GM15510 (cell line): ENCODE data around the gene CFAP221.

ENCODE experiments used
- POLR2A ChIP-seq: IDR thresholded peaks from 3 replicates; pipeline ENCODE4 v1.6.1; 2011; ENCODE audit warnings: borderline replicate concordance; ENCODE audit not compliant: insufficient read length; ENCODE audit errors: extremely low read depth

Gene CFAP221

DNA sequence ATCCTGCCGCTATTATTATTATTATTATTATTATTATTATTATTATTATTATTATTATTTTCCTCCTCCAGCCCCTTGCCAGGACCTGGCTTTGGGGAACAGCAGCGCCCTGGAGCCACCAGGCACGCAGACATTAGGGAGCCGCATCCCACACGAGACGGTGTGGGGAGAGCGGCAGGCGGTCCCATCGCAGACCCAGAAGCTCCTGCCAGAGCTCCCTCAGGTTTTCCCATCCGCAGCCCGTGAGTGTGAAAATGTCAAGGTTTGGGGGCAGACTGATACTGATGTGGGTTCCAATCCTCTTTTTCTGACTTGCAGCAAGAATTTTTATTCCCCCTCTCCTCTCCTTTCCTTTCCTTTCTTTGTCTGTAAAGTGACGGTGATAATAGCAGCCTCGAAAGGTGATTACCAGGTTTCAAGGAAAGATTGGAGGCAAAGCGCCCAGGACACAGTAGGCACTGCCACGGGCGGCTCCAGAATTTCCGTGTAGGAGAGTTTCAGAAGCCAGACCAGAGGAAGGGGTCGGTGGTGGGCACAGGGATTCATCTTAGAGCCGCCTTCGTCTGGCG lies 20.8 kb upstream of the CFAP221 start:
- no peak for TF ChIP-seq POLR2A

DNA sequence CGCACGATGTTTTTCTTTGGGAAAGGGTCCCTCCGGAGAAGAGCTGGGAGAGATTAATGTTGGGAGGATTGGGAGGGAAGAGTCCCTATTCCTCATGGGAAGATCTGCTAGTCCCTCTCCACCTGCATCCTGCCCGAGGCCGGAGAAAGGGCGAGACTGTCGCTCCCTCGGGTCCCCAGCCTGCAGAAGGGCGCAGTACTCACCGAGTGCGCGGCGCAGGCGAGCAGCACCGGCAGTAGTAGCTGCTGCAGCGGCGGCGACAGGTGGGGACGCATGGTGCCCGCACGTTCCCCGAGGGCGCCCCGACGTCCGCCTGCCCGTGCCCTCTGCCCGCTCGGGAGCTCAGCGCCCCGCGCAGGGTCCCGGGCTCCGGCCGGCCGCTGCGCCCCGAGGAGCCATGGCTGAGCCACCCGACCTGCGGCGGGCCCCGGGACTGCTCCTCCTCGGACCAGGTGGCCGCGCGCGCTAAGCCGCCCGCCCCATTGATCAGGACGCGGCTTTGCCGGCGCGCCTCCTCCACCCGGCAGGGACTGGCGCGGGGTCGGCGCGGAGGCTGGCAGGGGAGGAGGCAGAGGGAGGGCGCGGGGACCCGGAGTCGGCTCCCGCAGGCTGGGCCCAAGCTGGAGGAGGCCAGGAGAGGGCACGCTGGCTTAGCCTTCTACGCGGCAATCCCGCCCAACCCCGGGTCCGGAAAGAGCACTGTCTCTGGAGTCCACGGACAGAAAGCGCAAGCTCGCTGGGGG lies 20.1 kb upstream of the CFAP221 start, which contains the start of gene SCTR:
TSS of gene SCTR (minus strand) at position 532 of the 743 bp plus-strand sequence. CDS start at position 275, 257 bp downstream.
- TF ChIP-seq POLR2A = no peak

DNA sequence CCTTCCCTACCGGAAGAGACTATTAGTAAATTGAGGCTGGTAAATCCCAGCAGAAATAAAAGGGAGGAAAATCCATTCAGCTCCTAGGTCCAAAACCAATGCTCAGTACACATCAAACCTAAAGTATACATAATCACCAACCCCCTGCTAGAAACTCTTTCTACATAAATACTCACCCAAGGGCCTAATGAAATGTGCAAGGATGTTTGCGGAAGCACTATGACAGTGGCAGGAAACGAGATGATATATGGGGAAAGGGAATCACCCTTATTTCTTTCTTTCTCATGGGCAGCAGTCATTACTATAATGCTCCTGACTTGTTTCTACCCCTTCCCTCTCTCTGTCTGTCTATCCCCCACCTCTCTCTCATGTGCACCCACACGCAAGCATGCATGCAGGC lies 18.6 kb upstream of the CFAP221 start:
- no peak for TF ChIP-seq POLR2A

DNA sequence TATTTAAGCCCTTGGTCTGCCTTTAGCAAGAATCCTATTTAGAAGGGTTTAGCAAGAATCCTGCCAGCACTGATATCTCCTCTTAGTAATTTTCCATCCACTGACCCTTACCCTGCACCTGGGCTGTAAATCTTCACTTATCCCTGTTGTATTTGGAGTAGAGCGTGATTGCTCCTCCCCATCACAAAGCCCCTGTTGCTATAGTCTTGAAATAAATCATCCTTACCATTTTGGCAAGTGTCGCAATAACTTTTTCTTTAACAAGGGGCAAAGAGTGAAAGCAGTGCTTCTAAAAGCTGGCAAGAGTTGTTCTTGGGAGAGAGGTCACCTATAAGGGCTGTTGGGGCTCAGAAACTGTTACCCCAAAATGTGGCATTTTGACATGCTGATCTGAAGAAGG lies 16.2 kb upstream of the CFAP221 start:
- TF ChIP-seq POLR2A = no peak

DNA sequence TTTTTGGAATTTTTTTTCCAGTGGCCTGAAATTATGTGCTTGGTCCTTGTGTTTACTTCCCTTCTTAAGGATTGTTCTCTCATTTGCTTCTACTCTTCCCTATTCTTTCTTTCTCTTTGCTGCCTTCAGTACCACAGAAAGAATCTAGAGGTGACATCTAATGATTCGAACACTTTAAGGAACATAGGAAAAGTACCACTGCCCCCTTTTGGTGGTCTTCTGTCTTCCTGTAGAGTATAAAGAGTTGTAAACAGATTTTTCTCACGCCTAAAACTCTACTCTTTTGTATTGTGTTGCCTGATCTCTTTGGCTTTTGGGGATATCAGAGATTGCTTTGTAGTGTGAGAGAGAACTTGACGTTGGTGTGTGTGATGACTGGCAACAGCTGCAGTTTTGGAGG lies 13.0 kb upstream of the CFAP221 start:
- no peak for TF ChIP-seq POLR2A

DNA sequence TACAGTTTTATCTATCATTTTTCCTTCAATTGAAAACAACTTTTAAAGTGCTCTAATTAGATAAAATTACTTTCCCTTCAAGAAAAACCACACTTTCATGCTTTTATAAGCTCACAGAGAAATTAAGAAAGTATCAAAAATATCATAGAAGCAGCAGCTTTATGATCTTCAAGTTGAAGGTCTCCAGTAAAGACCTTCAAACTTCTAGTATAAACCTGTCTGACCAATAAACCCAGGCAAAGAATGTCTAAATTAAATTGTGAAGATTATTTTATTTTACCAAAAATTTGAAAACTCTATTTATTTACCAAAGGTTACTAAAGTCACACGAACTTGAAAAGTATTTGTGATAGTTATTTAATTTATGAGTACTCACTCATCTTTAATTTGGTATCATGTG lies 10.7 kb upstream of the CFAP221 start:
- no peak for TF ChIP-seq POLR2A

DNA sequence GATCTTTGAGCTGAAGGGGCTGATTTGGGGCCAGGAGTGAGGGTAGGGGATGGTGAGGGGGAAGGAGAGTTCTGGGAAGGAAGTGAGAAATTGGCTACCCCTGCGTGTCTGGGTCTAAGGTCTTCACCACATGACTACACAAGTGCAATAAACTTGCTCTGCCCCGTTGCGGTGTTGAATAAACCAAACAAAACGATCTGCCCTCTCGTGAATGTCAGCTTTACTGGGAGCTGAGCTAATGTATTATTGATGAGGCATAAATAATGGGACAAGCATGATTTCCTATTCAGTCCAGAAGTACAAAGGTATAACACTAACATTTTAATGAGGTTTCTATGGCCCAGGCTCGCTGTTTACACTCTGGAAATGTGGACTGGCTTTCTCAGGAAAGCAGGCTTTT lies 8.0 kb upstream of the CFAP221 start:
- TF ChIP-seq POLR2A = no peak

DNA sequence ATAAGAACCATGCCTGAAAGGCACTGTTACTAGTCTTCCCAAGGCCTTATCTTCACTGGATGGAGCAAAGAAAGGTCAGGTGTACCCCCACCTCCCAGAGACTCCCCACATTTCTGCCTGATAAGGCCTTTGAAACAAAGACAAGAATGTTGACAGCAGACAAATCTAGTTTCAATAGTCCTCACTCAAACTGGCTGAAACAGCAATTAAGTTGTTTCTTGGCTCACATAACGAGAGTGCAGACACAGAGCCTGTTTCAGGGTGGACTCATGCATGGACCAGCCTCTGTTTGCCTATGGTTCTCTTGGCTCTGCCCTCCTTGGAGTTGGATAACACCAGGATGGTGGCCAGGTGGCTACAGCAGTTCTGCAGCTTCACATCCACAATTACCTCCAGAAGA lies 7.5 kb upstream of the CFAP221 start:
- TF ChIP-seq POLR2A = no peak

DNA sequence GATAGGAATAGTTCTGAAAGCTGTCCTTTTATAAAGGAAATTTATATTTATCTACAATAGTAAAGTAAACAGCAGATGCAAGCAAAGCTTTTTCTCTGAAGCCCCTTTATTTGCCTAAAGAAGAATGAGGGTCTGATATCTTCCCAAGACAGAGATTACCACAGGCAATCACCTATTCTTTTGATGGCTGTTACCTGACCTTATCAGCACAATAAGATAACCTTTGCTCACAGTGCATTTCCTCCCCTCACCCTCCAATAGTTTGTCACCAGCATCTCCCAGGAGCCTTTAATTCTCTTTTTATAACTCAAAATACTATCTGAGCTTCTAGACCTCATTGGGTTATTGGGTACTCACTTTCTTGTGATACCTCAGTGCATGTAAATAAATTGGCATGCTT lies 6.5 kb upstream of the CFAP221 start:
- TF ChIP-seq POLR2A = no peak

DNA sequence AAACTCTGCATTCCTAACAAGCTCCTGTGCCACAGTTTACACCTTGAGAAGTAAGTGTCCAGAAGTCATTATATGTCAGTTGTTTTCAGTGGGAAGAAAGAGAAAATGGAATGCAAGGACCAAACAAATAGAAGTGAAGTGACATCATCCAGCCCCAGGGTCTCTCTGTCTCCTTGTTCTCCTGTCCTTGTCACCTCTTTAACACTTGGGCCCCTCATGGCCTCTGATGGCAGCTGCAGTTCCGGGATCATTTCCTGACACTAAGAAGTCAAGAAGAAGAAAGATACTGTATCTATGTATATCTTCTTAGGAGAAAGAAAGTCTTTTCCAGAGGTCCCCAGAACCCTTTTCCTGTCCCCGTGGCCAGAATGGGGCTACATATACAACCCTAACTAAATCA lies 2.8 kb upstream of the CFAP221 start:
- no peak for TF ChIP-seq POLR2A

DNA sequence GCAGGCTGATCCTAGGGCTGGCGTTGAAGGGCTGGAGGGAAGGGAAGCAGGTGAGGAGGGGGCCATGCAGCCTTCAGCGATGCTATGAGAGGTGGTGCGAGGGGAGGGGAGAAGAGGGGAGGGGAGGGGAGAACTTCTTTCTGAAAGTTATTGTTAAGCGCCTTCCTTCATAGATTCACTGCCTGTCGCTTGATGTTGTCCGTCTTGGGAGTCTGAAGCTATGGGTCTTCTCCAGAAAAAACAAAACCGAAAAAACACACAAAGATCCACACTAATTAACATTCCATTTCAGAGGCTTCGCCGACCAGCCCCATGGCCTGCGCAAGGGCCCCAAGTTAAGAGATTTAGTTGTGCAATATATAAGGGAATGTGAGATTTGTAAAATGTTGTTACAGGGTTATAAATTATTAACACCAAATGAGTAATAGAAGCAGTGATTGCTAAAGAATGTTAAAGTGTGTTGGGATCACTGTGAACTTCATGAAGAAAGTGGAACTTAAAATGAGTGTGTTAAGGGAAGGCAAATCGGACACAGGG lies 758 bp downstream of the CFAP221 start:
- no peak for TF ChIP-seq POLR2A

DNA sequence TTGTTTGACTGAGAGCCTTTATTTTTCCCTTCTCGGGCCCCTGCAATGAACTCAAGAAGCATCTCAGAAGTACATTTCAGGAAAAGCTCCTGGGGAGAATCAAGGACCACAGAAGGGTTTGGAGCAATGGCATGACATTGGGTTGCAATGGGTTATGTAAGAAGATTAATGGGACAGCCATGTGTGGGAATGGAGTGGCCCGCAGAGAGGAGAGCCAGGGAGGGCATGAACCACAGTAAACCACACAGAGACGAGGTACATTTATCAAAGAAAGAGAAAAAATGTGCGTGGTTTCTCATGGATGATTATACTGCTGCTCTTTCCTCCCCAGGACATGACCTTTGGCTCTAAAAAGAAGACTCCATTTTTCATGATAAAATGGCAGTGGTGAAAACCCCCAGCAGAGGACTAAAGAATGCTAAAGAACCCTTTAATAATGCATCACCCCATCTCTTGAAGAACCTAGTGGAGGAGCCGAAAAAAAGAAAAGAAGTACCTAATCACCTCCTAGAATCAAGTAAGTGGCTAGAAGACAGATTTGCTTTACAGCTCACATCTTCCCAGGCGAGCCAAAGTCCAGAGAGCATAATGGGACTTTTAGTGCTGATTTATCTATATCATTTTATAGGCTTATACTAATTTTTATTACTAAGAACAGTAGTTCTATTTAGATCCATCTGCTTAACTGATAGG lies 1.7 kb downstream of the CFAP221 start:
- TF ChIP-seq POLR2A = no peak

DNA sequence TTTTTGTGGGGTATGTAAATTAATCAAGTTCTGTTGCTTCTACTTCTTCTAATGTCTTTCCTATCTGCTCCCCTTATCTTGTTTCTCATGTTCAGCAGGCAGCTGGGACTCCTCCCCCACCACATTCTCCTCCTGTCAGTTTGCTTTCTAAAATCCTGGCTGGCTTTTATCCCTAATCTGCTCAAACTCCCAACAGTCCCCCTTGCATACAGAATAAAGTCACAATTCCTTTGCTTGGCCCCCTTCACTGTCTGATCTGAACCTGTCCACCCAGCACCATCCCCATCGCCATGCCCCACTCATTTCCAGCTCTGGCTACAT lies 2.2 kb downstream of the CFAP221 start:
- no peak for TF ChIP-seq POLR2A

DNA sequence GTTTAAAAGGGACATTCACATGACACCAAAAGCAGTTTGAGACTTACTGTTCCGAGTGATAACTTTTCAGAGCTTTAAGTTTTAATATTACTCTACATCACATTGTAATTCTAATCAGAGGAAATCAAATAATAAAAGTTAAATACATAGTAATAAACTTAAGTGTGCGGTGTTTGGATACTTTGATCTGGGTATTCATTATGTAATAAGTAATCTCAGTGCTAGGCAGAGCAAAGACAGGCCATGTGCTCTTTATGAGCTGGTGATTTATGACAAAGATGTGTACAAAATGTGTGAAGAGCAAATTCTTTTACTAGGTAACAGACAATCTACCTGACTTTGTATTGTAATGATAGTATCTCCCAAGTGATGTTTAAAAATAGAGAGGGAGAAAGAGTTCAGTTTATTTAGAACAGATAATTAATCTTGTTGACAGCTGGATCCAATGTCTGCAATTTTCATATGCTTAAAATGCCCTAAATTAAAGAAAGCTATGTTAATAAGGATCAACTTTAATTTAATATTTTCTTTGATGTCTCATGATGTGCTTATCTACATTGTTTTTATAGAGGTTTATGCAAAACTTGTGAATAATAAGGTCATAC lies 4.4 kb downstream of the CFAP221 start:
- no peak for TF ChIP-seq POLR2A

DNA sequence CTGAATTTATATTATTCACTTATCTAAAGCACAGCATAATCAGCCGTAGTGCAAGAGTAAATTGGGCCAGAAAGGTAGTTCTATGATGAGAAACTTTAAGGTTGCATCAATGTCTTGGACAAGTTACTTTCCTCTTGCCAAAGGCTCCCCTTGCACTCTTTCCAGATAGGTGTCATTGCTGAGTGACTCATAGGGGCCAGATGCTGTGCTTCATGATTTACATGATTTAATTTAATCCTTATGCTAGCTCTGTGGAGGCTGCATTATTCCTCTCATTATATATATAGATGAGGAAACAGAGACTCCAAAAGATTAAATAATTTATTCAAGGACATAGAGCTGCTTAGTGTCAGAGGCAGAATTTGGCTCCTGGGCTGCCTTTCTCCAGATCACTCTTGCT lies 5.0 kb downstream of the CFAP221 start:
- no peak for TF ChIP-seq POLR2A
